Measurements from ENCODE around the gene IER2. TPM values are rescaled to one million over a fixed set of nuclear protein-coding genes. Genes with fewer than 3 reads are reported as not detected.
A peak's percentile ranks its signal among the peaks of the same experiment; 100 is the strongest.

IER2 gene
- total and polyA plus RNA-seq, 9 of the 15 experiments (the other 6 are each of a cell fraction or from before 2014, with no cell fraction given): 4.5 to 205 (median 23.7) TPM

DNA sequence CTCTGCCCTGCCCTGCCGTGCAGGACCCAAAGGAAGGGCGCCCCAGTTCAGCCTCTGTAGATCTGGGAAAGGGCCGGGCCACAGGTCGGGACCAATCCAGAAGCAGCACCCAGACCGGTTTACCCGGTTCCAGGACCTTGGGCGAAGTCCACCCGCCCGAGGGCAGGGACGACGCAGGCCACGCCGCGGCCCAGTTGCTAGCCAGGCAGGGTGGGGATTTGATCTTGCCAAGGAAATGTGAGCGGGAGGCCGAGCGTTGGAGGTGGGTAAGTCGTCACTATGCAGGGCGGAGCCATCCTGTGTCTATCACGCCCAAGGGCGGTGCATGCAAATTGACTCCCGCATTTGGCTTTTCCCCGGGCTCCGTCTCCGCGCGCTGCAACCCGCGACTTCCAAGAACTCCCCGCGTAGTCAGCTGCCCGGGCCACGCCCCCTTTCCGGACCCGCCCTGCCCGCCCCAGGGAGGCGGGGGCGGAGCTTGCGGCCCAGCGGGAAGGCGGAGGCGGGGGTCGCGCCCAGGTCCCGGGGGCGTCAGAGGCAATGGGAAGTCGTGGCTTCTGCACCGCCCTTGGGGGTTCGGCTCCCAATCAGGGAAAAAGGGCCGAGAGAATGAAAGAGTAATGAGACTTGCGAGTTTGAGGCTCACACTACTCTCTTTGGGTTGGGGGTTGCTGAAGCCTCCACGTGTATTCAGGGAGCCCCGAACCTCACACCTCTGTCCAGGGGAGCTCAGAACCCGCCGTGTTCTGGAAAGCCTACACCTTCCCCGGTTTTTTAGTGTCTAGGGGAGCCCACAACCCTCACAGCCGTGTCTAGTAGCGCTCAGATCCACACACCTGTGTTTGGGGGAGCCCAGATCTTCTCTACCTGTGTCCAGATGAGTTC lies 12.8 kb downstream of the IER2 start (continued):
- TF ChIP-seq ZNF609 (CRISPR knock-in tag; IDR thresholded peaks at IDR 0.05; ENCODE audit: borderline replicate concordance): 0 out of 2 replicates have a peak, but pooled peaks have one; percentile 30
- TF ChIP-seq POLR2H (tag; IDR thresholded peaks at IDR 0.05; ENCODE audit: low read depth): peak; percentile 76
- peak; percentile 96 for TF ChIP-seq CCNT2 (IDR thresholded peaks at IDR 0.05; ENCODE audit: borderline replicate concordance, extremely low read depth, insufficient read length, low read depth, low read length)
- TF ChIP-seq ARNT (IDR thresholded peaks at IDR 0.05): no peak
- peak in 1 of 2 experiments; percentile 96; a peak in 2 of 4 replicates for TF ChIP-seq SRF (CRISPR knock-in tag; IDR thresholded peaks at IDR 0.05)
- no peak for TF ChIP-seq TFAM (CRISPR knock-in tag; conservative IDR thresholded peaks at IDR 0.05)
- TF ChIP-seq SMAD2 (IDR thresholded peaks at IDR 0.05; ENCODE audit: low read depth, low read length): no peak
- no peak for TF ChIP-seq GTF2A2 (tag; IDR thresholded peaks at IDR 0.05)
- peak; percentile 85 for TF ChIP-seq CBFB (CRISPR knock-in tag; IDR thresholded peaks at IDR 0.05)
- TF ChIP-seq ZNF398 (CRISPR knock-in tag; IDR thresholded peaks at IDR 0.05): no peak
- TF ChIP-seq HDGF (IDR thresholded peaks at IDR 0.05): peak; percentile 55; the same call in 1 of the 2 replicates
- 0 out of 2 replicates have a peak, but pooled peaks have one; percentile 43 for TF ChIP-seq CHCHD3 (CRISPR knock-in tag; IDR thresholded peaks at IDR 0.05)
- TF ChIP-seq HDAC1 (IDR thresholded peaks at IDR 0.05): 0 out of 4 replicates have a peak, but pooled peaks of 1 of the 2 experiments have one; percentile 34
- TF ChIP-seq ZNF668 (CRISPR knock-in tag; IDR thresholded peaks at IDR 0.05): no peak
- TF ChIP-seq MEIS2 (IDR thresholded peaks at IDR 0.05; ENCODE audit: partially characterized antibody): no peak
- no peak for TF ChIP-seq U2AF1 (optimal IDR thresholded peaks at IDR 0.05; ENCODE audit: low read depth, low read length)
- 0 out of 4 replicates have a peak, but pooled peaks of 1 of the 2 experiments have one; percentile 2 for TF ChIP-seq SIX5 (IDR thresholded peaks at IDR 0.05; ENCODE audit: borderline replicate concordance in 1 of 2, insufficient read depth in 1 of 2, low read depth in 1 of 2, low read length in 2 of 2)
- 0 out of 2 replicates have a peak, but pooled peaks have one; percentile 20 for TF ChIP-seq TRIM28 (IDR thresholded peaks at IDR 0.05)
- peak; percentile 40 for TF ChIP-seq TAF1 (IDR thresholded peaks at IDR 0.05; ENCODE audit: control insufficient read depth, extremely low read depth, insufficient read depth, low read length, severe bottlenecking)
- peak in 1 of 2 experiments; percentile 77; a peak in 1 of 4 replicates for TF ChIP-seq TEAD1 (CRISPR knock-in tag; IDR thresholded peaks at IDR 0.05)
